ENCODE data around the gene CEBPE.

CEBPE gene

DNA sequence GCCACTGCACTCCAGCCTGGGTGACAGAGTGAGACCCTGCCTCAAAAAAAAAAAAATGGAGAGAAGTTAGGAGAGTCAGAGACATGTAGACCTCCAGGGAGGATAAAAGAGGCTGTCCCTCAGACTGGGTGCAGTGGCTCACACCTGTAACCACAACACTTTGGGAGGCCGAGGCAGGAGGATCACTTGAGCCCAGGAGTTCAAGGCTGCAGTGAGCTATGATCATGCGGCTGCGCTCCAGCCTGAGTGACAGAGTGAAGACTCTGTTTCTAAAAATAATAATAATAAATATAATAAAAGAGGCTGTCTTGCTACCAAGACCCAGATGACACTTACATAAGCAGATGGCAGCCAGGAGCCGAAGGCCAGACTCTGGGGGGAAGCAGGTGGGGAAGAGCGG lies 45.9 kb upstream of the CEBPE start:
- no peaks in the 10 kb centered on the region for H3K9me3 ChIP-seq (ENCODE audit: insufficient read depth, low read length)
- H3K27me3 ChIP-seq (ENCODE audit: low read length): no peaks in the 10 kb centered on the region
- H3K79me2 ChIP-seq (ENCODE audit: insufficient read depth, low read length): no peaks in the 10 kb centered on the region
- H2AFZ ChIP-seq (ENCODE audit: low read depth, low read length, severe bottlenecking): no peak overlapping the region
- no peaks in the 10 kb centered on the region for H3F3A ChIP-seq (ENCODE audit: insufficient read depth)
- no peak overlapping the region for H3K4me2 ChIP-seq (ENCODE audit: low read depth, low read length, poor library complexity, severe bottlenecking)
- no peak overlapping the region for H3K27ac ChIP-seq (ENCODE audit: low read depth, low read length)
- H3K9ac ChIP-seq (ENCODE audit: low read length): no peak overlapping the region
- no peaks in the 10 kb centered on the region for H4K20me1 ChIP-seq (ENCODE audit: low read depth, low read length)
- H3K4me3 ChIP-seq (ENCODE audit: insufficient read depth, low read length, poor library complexity, severe bottlenecking): no peak overlapping the region
- no peaks in the 10 kb centered on the region for H3K9me2 ChIP-seq (replicated peaks; ENCODE audit: insufficient read depth, low read length)
- TF ChIP-seq EZH2phosphoT487 (conservative IDR thresholded peaks at IDR 0.05; ENCODE audit: low read length): no peak
- TF ChIP-seq, protein P1, sequence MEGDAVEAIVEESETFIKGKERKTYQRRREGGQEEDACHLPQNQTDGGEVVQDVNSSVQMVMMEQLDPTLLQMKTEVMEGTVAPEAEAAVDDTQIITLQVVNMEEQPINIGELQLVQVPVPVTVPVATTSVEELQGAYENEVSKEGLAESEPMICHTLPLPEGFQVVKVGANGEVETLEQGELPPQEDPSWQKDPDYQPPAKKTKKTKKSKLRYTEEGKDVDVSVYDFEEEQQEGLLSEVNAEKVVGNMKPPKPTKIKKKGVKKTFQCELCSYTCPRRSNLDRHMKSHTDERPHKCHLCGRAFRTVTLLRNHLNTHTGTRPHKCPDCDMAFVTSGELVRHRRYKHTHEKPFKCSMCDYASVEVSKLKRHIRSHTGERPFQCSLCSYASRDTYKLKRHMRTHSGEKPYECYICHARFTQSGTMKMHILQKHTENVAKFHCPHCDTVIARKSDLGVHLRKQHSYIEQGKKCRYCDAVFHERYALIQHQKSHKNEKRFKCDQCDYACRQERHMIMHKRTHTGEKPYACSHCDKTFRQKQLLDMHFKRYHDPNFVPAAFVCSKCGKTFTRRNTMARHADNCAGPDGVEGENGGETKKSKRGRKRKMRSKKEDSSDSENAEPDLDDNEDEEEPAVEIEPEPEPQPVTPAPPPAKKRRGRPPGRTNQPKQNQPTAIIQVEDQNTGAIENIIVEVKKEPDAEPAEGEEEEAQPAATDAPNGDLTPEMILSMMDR (IDR thresholded peaks at IDR 0.05; ENCODE audit: insufficient read depth, low read length, poor library complexity, severe bottlenecking): no peak
- no peaks in the 10 kb centered on the region for H3K36me3 ChIP-seq (ENCODE audit: low read length)

DNA sequence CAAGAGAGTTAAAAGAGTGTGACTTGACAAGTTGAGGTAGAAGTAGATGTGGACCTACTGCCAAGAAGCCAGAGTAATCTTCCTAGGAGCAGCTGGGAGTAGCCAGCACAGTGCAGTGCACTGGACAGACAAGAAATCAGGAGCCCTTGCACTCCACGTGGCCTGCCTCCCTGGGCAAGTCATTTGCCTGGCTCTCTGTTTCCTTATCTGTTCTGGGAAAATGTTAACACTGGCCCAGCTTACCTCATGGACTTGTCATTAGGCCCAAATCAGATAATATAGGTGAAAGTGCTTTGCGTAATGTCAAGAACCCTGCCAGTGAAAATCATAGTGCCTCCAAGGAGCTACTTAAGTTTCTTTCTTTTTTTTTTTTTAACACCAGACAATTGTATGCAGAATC lies 45.2 kb upstream of the CEBPE start:
- H3K9me2 ChIP-seq (replicated peaks; ENCODE audit: insufficient read depth, low read length): no peaks in the 10 kb centered on the region
- no peaks in the 10 kb centered on the region for H3F3A ChIP-seq (ENCODE audit: insufficient read depth)
- no peak overlapping the region for H3K27ac ChIP-seq (ENCODE audit: low read depth, low read length)
- no peaks in the 10 kb centered on the region for H4K20me1 ChIP-seq (ENCODE audit: low read depth, low read length)
- H3K36me3 ChIP-seq (ENCODE audit: low read length): no peaks in the 10 kb centered on the region
- no peak overlapping the region for H3K4me2 ChIP-seq (ENCODE audit: low read depth, low read length, poor library complexity, severe bottlenecking)
- TF ChIP-seq EZH2phosphoT487 (conservative IDR thresholded peaks at IDR 0.05; ENCODE audit: low read length): no peak
- TF ChIP-seq, protein P1 (IDR thresholded peaks at IDR 0.05; ENCODE audit: insufficient read depth, low read length, poor library complexity, severe bottlenecking): no peak
- no peak overlapping the region for H2AFZ ChIP-seq (ENCODE audit: low read depth, low read length, severe bottlenecking)
- no peak overlapping the region for H3K4me3 ChIP-seq (ENCODE audit: insufficient read depth, low read length, poor library complexity, severe bottlenecking)
- H3K9me3 ChIP-seq (ENCODE audit: insufficient read depth, low read length): no peaks in the 10 kb centered on the region
- H3K9ac ChIP-seq (ENCODE audit: low read length): no peak overlapping the region
- no peaks in the 10 kb centered on the region for H3K79me2 ChIP-seq (ENCODE audit: insufficient read depth, low read length)
- no peaks in the 10 kb centered on the region for H3K27me3 ChIP-seq (ENCODE audit: low read length)

DNA sequence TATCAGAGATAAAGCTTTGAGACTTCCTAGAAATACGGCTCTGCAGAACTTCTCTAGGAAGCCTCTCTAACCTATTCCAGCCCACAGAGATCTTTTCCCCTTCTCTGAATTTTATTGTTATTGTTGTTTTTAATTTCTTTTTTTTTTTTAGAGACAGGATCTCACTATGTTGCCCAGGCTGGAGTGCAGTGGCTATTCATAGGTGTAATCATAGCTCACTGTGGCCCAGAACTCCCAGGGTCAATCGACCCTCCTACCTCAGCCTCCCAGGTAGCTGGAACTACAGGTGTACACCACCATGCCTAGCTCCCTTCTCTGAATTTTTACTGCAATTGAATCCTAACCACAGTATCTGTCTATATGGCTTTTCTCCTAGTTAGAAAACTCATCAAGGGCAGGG lies 44.8 kb upstream of the CEBPE start:
- H3K27ac ChIP-seq (ENCODE audit: low read depth, low read length): no peak overlapping the region
- H3K36me3 ChIP-seq (ENCODE audit: low read length): no peaks in the 10 kb centered on the region
- no peaks in the 10 kb centered on the region for H3K9me3 ChIP-seq (ENCODE audit: insufficient read depth, low read length)
- no peak overlapping the region for H3K9ac ChIP-seq (ENCODE audit: low read length)
- H4K20me1 ChIP-seq (ENCODE audit: low read depth, low read length): no peaks in the 10 kb centered on the region
- no peak for TF ChIP-seq EZH2phosphoT487 (conservative IDR thresholded peaks at IDR 0.05; ENCODE audit: low read length)
- TF ChIP-seq, protein P1 (IDR thresholded peaks at IDR 0.05; ENCODE audit: insufficient read depth, low read length, poor library complexity, severe bottlenecking): no peak
- H3K4me2 ChIP-seq (ENCODE audit: low read depth, low read length, poor library complexity, severe bottlenecking): no peak overlapping the region
- H3K9me2 ChIP-seq (replicated peaks; ENCODE audit: insufficient read depth, low read length): no peaks in the 10 kb centered on the region
- no peak overlapping the region for H3K4me3 ChIP-seq (ENCODE audit: insufficient read depth, low read length, poor library complexity, severe bottlenecking)
- H2AFZ ChIP-seq (ENCODE audit: low read depth, low read length, severe bottlenecking): no peak overlapping the region
- no peaks in the 10 kb centered on the region for H3K27me3 ChIP-seq (ENCODE audit: low read length)
- H3K79me2 ChIP-seq (ENCODE audit: insufficient read depth, low read length): no peaks in the 10 kb centered on the region
- H3F3A ChIP-seq (ENCODE audit: insufficient read depth): no peaks in the 10 kb centered on the region

Measured in SU-DHL-6 (cell line).